ENCODE data around the gene LDAF1.
"Not testable (repeated sequence)": the region's sequence is repeated elsewhere in the genome, so short reads cannot be mapped to it uniquely, and the experiment has no call there.

Gene LDAF1

GRCh38 chr16:21161211-21161610 lies 2.7 kb downstream of the LDAF1 start:
- DNase-seq (ENCODE audit: low read depth in 1 of 2, low spot score in 1 of 2): no peak

DNA sequence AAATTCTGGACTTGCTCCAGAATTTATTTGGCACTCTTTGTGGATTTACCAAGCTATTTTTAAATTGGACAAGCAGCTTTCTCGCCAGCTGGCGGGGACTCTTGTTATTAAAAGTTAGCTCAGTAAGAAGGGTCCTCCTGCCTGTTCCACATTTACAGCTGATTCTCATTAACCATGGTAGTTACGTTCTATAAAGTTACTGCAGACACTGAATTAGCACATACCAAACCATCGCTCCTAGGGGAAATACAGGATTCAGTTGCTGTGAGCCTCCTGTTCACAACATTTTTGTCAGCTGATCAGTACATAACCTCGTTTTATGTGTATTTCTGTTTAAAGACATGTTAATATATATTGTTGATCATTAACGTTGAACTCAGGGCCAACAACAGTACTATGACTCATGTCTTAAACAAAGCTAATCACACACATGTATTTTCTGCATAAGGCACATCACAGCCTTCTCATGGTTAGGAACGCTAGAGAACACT lies 4.2 kb downstream of the LDAF1 start:
- no peak for DNase-seq (ENCODE audit: low read depth in 1 of 2, low spot score in 1 of 2)

DNA sequence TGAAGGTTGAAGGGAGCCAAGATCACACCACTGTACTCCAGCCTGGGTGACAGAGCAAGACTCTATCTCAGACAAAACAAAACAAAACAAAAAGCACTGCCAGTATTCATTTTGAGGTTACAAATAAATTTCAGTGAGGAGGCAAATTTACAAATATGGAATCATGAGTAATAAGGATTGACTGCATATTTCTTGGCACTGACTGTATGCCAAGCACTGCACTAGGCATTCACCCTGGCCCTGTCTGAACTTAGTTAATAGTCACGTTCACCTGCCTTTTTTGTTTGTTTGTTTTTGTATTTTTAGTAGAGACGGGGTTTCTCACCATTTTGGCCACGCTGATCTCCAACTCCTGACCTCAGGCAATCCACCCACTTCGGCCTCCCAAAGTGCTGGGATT lies 5.1 kb downstream of the LDAF1 start:
- no peak for DNase-seq (ENCODE audit: low read depth in 1 of 2, low spot score in 1 of 2)

- no peak for DNase-seq (ENCODE audit: low read depth in 1 of 2, low spot score in 1 of 2)
Measured at GRCh38 chr16:21164521-21165168, 6.2 kb downstream of the LDAF1 start.

DNA sequence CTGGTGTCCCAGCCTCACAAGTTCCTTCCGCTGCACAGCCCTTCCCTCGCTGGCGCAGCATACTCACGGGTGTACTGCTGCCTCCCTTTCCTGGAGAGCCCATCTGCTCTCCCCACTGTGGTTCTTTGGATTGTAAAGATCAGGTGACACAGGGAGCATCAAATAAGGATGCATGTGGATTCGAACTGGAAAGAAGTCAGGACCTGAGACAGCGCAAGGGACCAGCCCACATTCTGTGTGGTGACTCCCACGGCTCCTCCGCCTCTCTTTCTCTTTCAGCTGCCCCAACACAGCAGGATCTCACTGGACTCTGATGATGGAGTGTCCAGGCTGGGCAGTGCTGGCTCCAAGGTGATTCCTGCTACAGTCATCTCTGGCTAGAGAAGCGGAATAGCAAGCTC lies 8.1 kb downstream of the LDAF1 start:
- DNase-seq (ENCODE audit: low read depth in 1 of 2, low spot score in 1 of 2): no peak

DNA sequence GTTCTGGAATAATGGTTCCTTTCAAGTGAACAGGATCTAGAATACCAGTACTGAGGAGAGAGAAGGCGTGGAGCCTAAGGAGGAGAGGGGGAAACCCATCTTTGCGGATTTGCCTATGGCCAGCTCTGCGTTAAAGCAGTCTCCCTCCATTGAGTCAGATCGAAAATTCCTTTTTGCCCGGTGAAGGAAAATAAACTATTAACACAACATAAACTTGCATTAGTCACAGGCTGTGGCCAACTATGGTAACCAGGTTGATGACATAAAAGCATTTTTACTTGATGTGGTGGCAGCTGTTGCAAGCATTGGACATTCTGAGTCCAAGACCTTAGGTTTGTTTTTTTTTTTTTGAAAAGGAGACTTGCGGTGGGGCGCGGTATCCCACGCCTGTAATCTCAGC lies 8.9 kb downstream of the LDAF1 start:
- DNase-seq (ENCODE audit: low read depth in 1 of 2, low spot score in 1 of 2): no peak

GRCh38 chr16:21167929-21168602 lies 9.6 kb downstream of the LDAF1 start:
- DNase-seq (ENCODE audit: low read depth in 1 of 2, low spot score in 1 of 2): no peak

DNA sequence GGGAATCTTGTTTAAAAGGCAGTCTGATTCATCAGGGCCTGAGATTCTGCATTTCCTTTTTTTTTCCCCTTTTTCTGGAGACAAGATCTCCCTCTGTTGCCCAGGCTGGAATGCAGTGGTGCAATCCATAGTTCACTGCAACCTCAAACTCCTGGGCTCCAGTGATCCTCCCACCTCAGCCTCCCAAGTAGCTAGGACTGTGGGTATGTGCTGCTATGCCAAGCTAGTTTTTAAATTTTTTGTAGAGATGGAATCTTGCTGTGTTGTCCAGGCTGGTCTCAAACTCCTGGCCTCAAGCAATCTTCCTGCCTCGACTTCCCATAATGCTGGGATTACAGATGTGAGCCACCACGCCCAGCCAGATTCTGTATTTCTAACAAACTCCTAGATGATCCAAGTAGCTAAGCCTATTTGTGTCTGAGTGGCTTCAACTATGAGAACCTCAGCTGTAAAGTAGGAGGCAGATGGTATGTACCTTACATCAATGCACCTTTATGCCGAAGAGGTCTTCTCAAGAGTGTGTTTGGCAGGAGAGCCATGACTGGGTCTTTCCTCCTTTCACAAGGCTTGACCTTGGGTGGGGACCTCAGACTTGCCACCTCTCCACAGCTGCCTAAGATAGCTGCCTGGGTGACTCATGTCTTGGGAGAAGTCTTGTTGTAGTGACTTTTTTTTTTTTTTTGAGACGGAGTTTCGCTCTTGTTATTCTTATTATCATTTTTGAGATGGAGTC lies 10.9 kb downstream of the LDAF1 start:
- no peak for DNase-seq (ENCODE audit: low read depth in 1 of 2, low spot score in 1 of 2)

GRCh38 chr16:21170116-21170515 lies 11.6 kb downstream of the LDAF1 start:
- not testable (repeated sequence) for DNase-seq (ENCODE audit: low read depth in 1 of 2, low spot score in 1 of 2)

DNA sequence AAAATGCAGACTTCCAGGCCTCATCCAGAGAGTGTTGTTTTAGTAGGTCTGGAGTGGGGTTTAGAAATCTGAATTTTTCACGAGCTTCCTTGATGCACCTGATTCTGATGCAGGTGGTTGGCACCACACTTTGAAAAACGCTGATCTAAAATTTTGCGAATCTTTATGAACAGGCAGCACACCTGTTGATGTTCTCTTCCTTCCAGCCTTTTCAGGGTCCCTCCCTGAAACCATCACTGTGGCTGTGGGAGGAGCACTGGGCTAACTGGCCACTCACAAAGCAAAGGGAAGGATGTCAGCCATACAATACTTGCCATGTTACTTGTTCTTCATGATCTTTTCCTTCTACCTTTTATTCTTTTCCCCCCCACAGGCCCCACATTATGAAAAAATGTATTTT lies 14.2 kb downstream of the LDAF1 start:
- no peak for DNase-seq (ENCODE audit: low read depth in 1 of 2, low spot score in 1 of 2)

GRCh38 chr16:21175397-21175796 lies 16.9 kb downstream of the LDAF1 start:
- DNase-seq (ENCODE audit: low read depth in 1 of 2, low spot score in 1 of 2): no peak

DNA sequence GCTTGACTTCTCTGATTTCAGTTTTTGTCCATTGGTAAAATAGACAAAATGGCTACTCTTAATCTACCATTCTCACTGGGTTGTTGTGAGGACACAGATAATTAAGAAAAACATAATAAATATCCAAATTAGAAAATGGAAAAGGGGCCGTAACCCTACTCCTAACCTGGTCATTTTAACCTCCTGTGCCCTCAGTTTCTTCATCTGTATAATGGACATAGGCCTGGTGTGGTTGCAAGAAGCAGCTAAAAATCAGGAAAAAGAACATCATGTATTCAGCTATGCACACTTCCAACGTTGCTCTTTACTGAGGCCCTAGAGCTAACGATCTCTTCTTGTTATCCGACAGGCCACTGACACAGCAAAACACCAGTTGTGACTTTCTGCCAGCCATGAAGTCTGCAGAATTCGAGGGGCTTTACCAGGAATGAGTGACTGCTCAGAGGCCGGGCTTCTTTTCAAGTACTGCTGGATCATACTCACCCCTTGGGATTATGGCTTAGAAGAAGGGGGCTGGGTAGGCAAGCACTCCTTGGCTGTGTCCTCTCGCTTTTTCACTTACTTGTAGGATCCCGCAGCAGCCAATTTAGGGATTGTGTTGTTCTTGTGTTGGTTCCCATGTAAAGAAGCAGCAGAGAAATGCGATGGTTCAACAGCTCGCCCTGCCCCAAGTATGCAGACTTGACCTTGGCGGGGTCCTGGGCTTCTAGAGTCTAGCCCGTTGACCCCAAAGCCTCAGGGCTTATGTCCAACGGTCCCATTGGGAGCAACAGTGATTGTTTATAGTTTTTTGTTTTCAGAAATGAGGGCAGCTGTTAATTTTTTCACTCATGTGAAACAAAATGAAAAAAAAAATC lies 20.9 kb downstream of the LDAF1 start:
- no peak for DNase-seq (ENCODE audit: low read depth in 1 of 2, low spot score in 1 of 2)

DNA sequence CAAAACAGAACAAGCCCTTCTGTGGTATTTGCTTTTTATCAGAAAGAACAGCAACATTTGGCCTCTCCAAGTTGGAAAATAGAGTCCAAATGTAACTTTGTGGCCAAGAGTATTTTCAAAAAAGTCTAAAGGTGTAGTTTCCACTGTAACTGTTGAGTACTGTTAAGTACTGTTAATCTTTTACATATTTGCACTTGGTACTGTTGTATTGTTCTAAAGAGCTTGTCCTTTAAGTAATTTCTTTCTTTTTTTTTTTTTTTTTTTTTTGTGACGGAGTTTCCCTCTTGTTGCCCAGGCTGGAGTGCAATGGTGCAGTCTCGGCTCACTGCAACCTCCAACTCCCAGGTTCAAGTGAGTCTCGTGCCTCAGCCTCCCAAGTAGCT lies 21.5 kb downstream of the LDAF1 start:
- no peak for DNase-seq (ENCODE audit: low read depth in 1 of 2, low spot score in 1 of 2)

- DNase-seq (ENCODE audit: low read depth in 1 of 2, low spot score in 1 of 2): no peak
Measured at GRCh38 chr16:21183995-21184394, 25.5 kb downstream of the LDAF1 start.

DNA sequence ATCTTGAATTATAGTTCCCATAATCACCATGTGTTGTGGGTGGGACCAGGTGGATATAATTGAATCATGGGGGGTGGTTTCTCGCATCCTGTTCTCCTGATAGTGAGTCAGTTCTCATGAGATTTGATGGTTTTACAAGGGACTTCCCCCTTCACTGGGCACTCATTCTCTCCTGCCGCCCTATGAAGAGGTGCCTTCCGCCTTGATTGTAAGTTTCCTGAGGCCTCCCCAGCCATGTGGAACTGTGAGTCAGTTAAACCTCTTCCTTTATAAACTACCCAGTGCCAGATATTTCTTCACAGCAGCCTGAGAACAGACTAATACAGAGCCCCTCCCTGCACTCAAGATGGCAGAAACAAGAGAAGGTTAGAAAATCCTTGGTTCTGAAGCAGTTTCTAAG lies 26.4 kb downstream of the LDAF1 start:
- peak in 1 of 2 donors; percentile 24 for DNase-seq (ENCODE audit: low read depth in 1 of 2, low spot score in 1 of 2)

- DNase-seq (ENCODE audit: low read depth in 1 of 2, low spot score in 1 of 2): no peak
Measured at GRCh38 chr16:21185659-21186325, 27.3 kb downstream of the LDAF1 start.

DNA sequence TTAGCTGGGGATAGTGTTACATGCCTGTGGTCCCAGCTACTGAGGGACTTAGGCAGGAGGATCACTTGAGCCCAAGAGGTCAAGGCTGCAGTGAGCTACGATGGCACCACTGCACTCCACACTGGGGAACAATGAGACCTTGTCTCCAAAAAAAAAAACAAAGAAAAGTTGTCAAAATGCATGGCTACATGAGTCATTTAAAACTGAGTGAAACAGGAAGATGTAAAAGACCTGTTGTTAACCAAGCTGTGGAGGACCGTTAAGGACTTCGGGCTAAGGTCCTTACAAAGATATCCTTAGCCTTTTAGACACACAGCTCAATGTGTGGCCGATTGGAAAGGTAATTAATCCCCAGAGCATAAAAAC lies 27.8 kb downstream of the LDAF1 start:
- DNase-seq (ENCODE audit: low read depth in 1 of 2, low spot score in 1 of 2): no peak

DNA sequence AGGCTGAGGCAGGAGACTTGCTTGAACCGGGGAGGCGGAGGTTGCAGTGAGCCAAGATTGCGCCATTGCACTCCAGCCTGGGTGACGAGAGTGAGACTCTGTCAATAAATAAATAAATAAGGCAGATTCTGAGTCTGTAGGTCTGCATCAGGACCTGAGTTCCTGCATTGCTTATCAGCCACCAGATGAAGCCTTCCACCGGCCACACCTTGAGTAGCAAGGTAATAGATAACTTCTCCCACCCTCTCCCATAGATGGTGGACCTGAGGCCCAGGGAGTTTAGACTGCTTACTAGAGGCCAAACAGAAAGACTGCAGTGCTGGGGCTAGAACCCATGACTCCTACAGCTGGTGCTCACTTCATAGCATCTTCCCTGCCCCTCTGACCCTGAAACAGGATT lies 30.8 kb downstream of the LDAF1 start:
- DNase-seq (ENCODE audit: low read depth in 1 of 2, low spot score in 1 of 2): no peak

- DNase-seq (ENCODE audit: low read depth in 1 of 2, low spot score in 1 of 2): no peak
Measured at GRCh38 chr16:21190013-21190412, 31.5 kb downstream of the LDAF1 start.

GRCh38 chr16:21190599-21190998 lies 32.1 kb downstream of the LDAF1 start:
- no peak for DNase-seq (ENCODE audit: low read depth in 1 of 2, low spot score in 1 of 2)

DNA sequence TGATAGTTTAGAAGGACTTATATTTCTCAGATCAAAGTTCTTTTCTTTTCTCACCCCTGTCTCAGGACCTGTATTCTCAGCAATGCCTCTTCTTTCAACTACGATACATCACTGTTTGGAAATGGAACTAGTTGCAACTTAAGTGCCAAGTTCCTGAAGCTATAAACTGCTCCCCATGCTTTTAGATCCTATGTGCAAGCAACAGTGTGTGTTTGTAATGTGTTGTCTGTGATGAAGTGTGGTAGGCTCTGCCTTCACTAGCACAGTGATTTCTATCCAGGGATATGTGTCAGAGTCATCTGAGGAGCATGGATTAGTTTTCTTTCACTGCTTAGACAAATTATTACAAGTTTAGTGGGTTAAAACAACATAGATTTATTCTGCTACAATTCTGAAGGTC lies 34.5 kb downstream of the LDAF1 start:
- no peak for DNase-seq (ENCODE audit: low read depth in 1 of 2, low spot score in 1 of 2)
